Stimulated activated CD8-positive, alpha-beta memory T cell treated with anti-CD3 and anti-CD28 coated beads, Interleukin-4, amount 100 ng/mL, for 1 hour (primary cell): ENCODE measurements around the gene ATP8A2.
"Not testable (repeated sequence)": the region's sequence is repeated elsewhere in the genome, so short reads cannot be mapped to it uniquely, and the experiment has no call there.

Source experiments
- DNase-seq, 2 donors: peaks; one replicate each; pipeline ENCODE4 v3.0.0-alpha.2; 2020; ENCODE audit warnings: low read depth in 2 of 2, low spot score in 1 of 2

Gene ATP8A2

DNA sequence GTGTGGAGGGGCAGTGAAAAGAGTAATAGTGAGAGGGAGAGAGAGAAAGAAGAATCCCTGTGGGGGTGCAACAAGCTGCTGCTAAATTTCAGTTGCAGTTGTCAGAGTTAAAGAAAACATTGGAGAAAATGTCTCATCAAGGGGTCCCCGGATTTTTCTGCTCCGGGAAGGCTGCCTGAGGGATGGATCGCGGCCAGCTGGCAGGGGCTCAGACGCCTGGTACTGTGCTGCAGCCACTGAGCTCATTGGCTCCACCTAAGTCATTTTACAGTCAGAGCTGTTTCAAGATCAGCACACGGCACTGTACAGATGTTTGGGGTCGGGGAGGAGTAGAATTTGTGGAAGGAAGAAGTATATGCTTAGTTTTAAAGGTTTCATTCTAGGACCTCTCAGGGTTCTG is 573.8 kb downstream of the ATP8A2 start:
- DNase-seq = no peak

DNA sequence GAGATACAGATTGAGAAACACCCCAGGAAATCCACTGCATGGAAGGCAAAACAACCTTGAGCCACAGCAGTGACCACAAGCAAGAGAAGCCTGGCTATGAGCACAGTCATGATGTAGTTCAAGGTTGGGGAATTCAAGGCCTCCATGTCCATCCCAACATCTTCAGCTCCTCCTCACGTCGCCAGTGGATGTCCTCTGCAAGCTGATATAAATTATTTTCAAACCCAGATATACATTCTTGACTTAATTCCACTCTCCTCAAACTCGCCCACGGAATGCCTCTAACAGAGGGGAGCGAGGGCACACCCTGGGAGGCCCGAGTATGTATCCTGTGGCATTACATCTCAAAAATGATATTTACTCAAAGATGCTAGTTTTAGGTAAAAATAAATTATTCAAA is 574.5 kb downstream of the ATP8A2 start:
- no peak for DNase-seq

DNA sequence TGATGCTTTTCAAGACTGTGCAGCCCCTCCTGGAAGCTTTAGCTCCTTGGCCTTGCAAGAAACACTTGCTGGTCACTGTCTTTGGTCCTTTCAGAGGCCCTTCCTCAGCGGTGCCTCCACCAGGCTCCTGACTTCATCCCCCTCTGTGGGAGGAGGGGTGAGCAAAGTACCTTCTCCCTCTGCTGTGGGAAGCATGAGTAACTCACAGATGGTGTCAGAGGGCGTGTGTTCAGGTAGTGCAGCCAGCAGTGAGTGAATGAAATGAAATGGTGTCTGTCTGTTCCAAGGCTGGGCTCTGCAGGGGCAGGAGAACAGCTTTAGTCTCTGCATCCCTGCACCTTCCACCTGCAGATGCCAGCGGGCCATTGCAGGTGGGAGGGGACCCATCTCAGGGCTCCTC is 577.1 kb downstream of the ATP8A2 start:
- DNase-seq = no peak

DNA sequence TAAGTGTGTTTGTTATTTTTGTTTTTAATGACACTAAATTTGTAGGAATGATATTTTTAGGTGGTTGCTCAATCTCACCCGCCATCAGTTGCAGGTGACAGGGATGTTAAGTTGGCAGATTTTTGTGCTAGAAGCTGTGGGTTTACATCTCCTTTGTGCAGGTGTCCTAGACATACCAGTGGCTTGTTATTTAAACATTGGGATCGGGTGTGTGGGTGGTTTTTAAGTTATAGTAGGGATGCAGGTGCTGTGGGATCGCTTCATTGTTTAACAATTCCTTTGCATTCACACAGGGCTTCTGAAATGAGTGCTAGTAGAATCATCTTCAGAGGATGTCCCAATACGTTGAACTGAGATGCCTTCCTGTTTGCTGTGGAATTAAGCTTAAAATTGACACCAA is 580.1 kb downstream of the ATP8A2 start:
- DNase-seq = no peak

DNA sequence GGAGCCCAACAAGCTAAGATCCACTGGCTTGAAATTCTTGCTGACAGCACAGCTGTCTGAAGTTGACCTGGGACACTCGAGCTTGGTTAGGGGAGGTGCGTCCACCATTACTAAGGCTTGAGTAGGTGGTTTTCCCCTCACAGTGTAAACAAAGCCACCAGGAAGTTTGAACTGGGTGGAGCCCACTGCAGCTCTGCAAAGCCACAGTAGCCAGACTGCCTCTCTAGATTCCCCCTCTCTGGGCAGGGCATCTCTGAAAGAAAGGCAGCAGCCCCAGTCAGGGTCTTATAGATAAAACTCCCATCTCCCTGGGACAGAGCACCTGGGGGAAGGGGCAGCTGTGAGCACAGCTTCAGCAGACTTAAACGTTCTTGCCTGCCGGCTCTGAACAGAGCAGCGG is 582.3 kb downstream of the ATP8A2 start:
- DNase-seq = not testable (repeated sequence)

DNA sequence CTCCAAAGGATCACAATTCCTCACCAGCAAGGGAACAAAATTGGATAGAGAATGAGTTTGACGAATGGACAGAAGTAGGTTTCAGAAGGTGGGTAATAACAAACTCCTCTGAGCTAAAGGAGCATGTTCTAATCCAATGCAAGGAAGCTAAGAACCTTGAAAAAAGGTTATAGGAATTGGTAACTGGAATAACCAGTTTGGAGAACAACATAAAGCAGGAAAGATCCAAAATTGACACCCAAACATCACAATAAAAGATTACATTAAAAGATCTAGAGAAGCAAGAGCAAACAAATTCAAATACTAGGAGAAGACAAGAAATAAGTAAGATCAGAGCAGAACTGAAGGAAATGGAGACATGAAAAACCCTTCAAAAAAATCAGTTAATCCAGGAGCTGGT is 583.2 kb downstream of the ATP8A2 start:
- DNase-seq = not testable (repeated sequence)

DNA sequence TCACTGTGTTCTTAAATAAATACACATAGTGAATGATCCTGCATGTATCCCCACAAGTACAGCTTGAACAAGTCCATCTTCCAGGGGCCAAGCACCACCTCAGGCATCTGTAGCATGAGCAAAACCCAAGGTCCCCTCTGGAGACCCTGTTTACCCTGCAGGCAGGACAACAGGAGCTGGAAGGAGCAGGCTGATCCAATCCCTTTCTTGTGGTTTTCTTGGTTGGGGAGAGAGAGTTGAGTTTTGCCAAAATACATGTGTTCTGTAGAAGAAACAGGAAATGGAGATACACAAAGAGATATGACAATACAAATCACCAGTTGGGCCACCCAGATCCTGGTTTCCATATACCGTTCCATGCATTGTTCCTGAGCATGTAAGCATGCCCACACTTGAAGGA is 587.2 kb downstream of the ATP8A2 start:
- no peak for DNase-seq

DNA sequence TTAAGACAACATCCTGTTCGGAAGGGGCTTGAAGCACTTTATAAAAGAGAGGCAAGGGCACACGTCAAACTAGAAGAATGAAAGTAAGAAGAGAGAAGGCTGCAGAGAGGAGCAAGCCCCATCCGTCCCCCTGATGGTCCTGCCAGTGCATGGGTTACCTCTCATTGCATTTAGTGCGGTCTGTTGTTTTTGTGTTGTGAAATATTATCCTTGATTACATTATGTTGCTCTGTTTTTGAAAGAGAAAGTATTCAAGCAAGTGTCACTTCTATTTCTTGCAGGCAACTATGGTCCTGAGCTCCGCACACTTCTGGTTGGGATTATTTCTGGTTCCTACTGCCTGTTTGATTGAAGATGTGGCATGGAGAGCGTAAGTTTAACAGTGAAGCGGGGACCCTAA is 589.5 kb downstream of the ATP8A2 start:
- no peak for DNase-seq

DNA sequence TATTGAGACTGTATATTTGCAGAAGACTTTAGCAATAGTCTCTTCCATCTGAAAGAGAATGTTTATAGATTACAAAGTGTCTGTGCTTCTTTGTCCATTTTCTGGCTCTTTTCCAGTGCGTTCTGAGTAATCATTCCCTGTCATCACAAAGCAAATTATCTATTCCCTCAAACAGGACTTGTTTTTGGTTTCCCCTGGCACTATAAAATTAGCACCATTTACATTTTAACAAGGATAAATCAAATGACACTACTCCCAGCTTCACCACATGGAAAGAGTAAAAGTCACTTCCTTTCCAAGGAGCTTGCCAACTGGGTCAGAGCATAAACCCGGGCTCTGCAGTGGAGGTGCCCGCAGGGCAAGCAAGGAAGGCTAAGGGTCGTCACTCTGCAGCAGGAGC is 591.9 kb downstream of the ATP8A2 start:
- no peak for DNase-seq

DNA sequence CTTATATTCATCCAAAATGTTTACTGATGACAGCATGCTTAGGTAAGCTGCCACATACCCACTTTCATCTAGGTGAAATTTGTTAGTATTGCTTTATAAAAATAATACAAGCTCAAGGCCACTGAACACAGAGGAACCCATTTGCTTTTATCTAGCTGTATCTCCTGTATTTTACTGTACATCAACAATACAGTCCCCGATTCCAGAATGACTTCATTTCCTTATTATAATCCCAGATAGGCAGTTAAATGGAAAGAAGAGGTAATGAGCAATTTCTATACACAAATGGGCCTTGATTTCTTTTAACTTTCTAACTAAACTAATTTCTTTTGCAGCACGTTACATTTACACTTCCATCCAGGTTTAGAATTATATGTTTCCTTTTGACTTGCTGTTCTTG is 593.8 kb downstream of the ATP8A2 start:
- DNase-seq = no peak

DNA sequence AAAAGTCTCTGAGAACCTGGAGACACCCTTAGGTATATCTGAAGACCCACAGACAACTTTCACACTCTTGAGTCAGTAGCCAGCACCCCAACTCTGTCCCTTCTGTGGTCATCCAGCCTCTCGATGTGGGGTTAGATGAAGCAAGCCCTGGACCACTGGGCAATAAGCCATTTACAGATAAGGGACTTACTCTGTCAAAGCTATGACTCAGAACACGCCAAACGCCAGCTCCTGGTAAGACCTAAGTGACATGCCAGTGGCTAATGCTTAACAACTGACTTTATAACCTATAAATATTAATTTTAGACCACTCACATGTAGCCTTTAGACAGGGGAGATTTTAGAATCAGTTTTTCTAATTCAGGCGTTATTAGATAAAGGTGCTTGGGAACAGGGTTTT is 594.3 kb downstream of the ATP8A2 start:
- no peak for DNase-seq

DNA sequence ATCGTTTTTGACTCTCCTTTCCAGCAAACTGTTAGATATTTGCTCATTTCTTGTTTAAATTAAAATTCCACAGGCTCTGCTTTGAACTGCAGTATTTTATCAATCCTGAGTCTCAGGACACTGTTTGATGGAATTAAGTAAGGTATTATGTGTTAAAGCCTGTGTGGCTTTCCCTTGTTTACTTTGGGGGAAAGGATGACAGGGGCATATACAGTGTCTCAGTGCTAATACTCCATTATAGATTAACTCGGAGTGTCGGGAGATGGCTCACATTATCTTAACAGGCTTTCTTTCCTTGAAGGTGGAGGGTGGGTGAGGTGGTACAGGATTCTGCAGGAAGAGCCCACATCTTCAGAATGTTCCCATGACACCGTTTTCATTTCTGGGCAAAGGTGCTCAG is 595.4 kb downstream of the ATP8A2 start:
- DNase-seq = no peak

DNA sequence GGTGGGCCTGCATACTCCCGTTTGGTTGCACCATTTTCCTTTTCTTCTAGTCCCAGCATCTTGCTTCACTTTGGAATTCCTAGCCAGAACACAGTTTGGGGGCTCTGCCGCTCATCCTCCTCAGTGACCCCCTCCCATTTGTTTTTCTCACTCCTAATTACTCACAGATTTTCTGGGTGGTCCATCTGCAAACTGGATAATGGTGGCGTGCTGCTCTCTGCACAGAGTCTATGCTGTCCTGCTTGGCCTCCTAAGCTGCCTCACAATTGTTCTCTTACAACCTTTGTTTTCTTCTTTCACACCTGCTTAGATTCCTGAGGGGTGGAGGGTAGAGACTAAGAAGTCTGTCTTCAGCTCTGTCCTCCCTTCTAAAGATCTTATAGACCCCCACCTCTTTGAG is 599.3 kb downstream of the ATP8A2 start:
- DNase-seq = no peak

DNA sequence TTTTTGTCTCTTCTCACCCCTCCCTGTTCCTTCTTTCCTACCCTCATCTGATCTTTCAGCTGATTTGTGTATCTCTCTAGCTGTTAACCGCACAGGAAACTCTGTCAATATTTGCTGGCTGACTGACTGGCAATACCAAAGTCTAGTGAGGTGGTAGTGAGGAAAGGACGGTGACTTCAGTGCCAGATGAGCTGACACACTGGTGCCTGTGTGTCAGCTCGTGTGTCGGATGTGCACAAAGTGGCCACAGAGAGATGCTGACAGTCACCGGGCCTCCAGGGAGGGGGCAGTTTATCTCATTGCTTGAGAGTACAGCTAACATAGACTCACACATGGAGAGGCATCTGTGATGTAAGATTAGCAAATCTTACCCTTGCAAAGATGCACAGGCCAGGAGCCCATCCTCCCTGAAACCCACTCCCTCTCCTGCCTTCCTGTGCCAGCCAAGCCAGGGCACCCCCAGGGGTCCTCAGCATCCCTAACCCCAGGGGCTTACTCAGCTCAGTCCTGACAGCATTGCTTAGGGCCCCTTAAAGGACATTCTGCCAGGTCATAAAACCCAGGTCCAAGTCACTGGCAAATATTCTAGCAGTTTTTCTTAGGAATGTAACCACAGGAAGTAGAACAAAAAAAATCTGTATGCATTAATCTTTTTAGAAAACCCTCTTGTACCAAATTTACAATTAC is 599.8 kb downstream of the ATP8A2 start:
- no peak for DNase-seq

DNA sequence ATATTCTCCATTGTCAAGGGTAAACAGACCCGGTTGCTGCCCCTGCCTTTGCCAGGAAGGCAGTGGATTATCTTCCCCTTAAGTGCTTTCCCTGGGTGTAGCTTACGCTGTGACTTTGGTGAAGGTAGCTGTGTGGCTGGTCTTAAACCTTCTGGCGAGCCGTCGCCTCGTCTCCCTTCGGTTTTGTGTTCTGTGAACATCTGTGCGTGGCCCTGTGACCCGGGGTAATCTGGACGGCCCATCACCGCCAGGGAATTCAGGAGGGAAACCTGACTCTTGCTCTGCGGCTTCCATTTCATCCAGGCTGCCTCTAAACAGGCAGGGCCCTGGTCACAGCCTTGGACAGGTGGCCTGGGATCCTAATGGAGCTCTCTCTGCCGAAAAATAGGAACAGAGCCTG is 601.3 kb downstream of the ATP8A2 start:
- no peak for DNase-seq

DNA sequence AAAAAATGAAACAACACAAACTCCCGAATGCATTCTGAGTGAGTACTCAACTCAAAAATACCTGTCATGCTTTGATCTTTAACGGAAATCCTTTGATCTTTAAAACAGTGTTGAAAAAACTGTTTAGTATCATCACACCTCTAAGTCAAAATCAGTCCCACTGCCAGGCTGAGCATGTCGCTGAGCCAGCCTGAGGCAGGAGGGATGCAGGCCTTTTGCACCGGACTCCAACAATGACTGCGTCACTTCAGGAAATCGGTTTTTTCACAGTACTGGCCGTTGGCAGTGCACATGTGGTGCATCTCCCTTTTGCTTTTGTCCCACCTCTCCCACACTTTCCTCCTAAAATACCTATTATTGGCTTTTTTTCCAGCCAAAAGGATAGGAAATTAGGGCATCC is 601.8 kb downstream of the ATP8A2 start:
- DNase-seq = no peak

DNA sequence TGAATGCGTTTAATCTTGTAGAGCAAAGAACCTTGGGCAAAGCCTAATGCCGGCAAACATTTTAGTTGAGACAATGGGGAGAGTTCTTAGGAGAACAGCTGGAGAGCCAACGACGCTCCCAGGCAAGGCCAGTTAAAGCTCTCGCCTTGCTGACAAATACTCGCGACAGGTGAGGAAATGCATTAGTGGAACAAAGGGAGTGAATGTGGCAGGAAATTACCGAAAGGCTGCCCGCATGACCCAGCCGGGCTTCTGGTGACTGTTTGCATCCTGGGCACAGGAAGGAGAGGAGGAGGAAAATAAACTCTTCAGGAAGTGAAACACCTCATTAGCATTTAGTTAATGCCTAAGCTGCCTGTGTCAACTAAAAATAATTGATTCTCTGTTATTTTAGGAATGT is 605.4 kb downstream of the ATP8A2 start:
- no peak for DNase-seq

DNA sequence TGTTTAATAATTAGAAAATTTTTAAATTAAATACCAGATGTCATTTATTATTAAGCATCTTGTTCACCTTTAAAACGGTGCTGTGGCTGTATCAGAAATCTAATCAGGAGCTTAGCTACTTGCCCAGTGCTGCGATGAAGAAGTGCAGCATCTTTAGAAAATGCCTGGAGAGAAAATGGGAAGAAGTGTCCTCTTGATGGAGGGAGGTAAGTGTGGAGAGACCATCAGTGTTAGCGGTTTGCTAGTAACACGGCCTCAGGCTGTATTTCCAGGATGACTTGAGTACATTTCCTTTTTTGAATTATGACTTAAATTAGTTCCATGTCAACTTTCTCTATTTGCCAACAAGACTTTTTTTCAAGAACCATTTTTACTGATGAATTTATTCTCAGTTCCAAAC is 605.9 kb downstream of the ATP8A2 start:
- DNase-seq = no peak

DNA sequence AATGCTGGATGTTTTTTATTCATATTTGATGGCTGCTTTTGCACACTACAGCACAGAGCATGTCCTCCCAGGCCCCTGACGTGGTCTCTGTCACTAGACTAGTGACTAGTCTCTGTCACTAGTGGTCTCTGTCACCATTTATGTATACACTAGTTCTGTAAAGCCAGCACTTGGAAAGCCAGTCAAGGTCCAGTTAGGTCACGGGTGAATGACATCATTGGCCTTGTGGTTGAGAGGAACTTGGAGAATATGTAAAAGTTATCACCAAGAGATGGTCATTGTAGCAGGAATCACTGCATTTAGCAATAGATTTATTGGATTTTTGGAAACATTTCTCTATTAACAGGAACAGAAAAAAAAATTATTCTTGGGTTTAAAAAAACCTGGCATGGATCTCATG is 607.2 kb downstream of the ATP8A2 start:
- DNase-seq = no peak

DNA sequence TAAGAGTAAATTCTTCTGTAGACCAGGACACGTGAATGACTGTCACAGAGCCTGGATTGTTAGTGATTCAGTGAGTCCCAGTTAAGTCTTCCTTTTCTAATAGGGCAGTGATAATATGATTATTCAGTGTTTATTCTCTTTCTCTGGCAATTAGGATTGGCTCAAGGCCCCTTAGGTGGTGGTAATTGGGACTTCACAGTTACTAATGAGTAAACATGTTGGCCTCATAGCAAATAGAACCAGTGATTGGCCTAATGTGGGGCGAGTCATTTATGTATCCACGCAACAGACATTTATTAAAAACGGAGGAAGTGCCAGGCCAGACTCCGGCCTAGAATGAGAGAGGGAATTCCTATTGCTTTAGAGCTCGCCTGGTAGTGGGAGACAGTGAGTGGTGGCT is 607.6 kb downstream of the ATP8A2 start:
- no peak for DNase-seq

DNA sequence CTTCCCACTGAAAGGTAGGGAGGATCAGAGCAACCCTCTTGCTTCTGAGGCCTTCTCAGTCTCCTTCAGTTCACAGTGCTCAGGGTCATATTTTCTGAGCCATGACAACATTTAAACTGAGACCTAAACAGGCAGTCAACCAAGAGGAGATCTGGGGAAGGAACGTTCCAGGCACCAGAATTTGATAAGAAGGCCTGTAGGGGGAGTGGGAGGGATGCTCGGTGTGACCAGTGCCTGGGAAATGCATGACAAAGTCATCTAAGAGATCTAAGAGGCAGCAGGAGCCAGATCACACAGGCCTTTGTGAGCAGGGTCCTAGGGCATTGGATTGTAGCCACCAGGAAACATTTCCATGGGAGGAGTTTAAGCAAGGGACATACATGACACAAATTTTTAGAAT is 608.5 kb downstream of the ATP8A2 start:
- no peak for DNase-seq

DNA sequence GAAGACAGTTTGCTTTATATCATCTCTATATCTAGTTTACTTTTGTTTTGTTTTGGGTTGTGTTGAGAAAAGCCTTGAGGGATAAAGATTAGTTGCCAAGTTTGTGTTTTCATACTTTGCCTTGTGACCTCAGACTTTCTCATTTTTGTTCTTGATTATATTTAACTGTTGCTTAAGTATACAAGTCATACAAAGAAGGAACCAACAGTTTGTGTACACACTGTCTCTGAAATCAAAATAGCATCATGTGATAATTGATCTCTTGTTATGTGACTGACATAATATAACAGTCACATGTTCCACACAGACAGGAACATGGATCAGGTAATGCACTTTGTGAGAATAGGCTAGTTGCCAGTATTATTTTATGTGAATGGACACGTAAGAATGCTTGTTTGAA is 609.3 kb downstream of the ATP8A2 start:
- no peak for DNase-seq

DNA sequence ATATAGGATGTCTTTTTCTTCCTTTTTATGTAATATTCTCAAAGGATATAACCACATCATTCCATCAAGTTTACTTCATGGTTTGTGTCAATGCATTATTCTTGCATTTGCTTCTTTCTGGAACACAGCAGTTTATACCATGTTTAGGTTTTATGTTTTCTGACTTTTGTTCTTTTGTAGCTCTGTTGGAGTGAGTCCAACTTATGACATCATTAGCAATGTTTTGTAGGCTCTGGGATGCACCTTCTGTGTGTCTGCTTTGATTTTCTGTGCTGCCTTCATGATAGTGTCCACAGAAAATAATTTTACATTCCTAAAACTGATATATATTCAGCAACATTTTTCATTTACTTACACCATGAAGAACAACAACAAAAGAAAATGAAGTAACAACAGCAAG is 611.1 kb downstream of the ATP8A2 start:
- DNase-seq = no peak

DNA sequence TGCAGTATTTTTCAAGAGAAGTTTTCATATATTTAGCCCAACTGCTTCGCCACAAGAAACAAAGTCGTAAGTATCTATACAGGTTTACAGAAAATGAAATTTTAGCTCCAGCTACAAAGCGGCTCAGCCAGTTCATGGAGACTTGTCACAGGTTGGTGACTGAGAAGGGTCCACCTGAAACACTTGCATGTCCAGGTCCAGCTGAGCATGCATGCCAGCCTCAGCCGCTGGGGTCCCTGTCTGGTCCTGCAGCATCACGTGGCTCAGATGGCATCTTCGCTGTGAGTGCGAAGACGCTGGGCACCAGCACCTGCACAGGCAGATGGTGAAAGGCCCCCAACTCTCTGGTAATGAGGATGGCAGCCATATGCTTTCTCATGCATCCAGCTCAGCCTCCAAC is 616.2 kb downstream of the ATP8A2 start:
- DNase-seq = no peak
